ENCODE results near the gene RCHY1. TPM values are rescaled to one million over a fixed set of nuclear protein-coding genes. Genes with fewer than 3 reads are reported as not detected.
A peak's percentile ranks its signal among the peaks of the same experiment; 100 is the strongest.

The RCHY1 gene
- total and polyA plus RNA-seq, 10 donors = 9.4 to 51.2 (median 39.7) TPM

DNA sequence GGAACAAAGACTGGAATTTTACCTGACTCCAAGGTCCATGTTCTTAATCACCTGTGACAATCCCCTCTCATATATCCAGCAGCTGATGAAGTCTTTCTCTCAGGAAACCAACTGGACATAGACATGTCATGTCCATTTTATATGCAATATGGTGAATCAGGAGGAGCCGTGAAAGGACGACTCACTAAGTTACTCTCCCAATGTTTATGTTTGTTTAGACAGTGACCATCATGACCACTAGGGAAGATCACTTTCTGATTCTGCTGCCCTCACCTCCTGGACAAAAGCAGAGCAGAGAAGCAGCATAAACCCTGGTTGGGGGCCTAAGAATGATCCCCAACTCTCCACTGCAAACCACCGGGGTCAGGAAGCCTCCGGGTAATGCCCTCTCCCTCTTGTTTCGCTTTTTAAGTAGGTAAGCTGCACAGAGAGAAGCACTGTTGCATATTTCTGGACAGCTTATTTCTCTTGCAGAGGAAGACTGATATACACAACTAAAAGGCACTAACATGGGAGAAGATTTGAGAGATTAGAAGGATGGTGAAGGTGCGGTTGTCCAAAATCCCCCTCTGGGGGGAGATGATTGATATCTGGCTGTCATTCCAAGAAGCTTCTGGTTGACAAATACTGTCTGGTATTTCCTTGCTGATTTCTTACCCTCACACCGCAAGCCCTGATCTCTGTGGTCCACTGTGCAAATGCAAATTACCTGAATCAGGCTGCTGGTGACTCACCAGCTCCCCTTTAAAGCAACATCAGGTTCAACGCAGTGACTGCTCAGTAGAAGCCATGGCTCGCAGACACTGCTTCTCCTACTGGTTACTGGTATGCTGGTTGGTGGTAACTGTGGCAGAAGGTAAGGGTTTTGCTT is 41.3 kb upstream of the RCHY1 start, which contains the start of gene ODAPH:
Gene ODAPH (plus strand): TSS at position 773 of the 871 bp plus-strand sequence. CDS start 17 bp downstream, at position 790.
- TF ChIP-seq POLR2A (IDR thresholded peaks at IDR 0.05) (no peak), POLR2AphosphoS5 (IDR thresholded peaks at IDR 0.05) (no peak)
- intact Hi-C loops (cut with DNase I; ENCODE audit: low total_unique reads) = no loop called here
- 56 to 81% (median 70%) methylated on average over 9 of the region's 9 CpGs for WGBS, 5 donors

DNA sequence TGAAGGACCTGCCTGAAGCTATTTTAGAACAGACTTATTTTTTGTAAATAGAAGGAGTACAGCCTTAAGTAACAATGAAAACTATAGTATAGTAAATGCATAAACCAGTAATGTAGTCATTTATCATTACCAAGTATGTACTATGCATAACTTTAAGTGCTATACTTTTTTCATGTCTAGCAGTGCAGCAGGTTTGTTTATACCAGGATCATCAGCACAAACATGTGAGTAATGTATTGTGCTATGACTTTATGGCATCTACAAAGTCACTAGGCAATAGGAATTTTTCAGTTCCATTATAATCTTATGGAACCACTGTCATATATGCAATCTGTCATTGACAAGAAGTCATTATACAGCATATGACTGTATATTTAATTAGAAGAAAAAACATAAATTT is 38.2 kb upstream of the RCHY1 start:
- no peaks in the 10 kb centered on the region for H3K4me1 ChIP-seq
- H3K9me3 ChIP-seq = no peaks in the 10 kb centered on the region
- intact Hi-C loops (cut with DNase I; ENCODE audit: low total_unique reads) = no loop called here
- DNase-seq = no peak
- H3K27me3 ChIP-seq (replicated peaks in 1 of 7) = no peaks in the 10 kb centered on the region
- no peaks in the 10 kb centered on the region for H3K36me3 ChIP-seq
- H3K27ac ChIP-seq = no peak overlapping the region
- H3K4me3 ChIP-seq = no peak overlapping the region
- TF ChIP-seq POLR2AphosphoS5 (IDR thresholded peaks at IDR 0.05) (no peak), POLR2A (IDR thresholded peaks at IDR 0.05) (no peak)
- TF ChIP-seq, protein P1, sequence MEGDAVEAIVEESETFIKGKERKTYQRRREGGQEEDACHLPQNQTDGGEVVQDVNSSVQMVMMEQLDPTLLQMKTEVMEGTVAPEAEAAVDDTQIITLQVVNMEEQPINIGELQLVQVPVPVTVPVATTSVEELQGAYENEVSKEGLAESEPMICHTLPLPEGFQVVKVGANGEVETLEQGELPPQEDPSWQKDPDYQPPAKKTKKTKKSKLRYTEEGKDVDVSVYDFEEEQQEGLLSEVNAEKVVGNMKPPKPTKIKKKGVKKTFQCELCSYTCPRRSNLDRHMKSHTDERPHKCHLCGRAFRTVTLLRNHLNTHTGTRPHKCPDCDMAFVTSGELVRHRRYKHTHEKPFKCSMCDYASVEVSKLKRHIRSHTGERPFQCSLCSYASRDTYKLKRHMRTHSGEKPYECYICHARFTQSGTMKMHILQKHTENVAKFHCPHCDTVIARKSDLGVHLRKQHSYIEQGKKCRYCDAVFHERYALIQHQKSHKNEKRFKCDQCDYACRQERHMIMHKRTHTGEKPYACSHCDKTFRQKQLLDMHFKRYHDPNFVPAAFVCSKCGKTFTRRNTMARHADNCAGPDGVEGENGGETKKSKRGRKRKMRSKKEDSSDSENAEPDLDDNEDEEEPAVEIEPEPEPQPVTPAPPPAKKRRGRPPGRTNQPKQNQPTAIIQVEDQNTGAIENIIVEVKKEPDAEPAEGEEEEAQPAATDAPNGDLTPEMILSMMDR (IDR thresholded peaks at IDR 0.05 in 8 of 11, conservative IDR thresholded peaks at IDR 0.05 in 3 of 11) = no peak

More for the DNA sequence above, 41.3 kb upstream of the RCHY1 start, which contains the start of gene ODAPH:
- H3K4me3 ChIP-seq = peak within 1 kb of the TSS in 1 of 8 donors; percentile 1
- no peaks in the 10 kb centered on the region for H3K36me3 ChIP-seq
- no peak within 1 kb of the TSS for H3K27ac ChIP-seq
- no peak for DNase-seq
- no peaks in the 10 kb centered on the region for H3K9me3 ChIP-seq
- no peaks in the 10 kb centered on the region for H3K4me1 ChIP-seq
- no peaks in the 10 kb centered on the region for H3K27me3 ChIP-seq (replicated peaks in 1 of 7)

DNA sequence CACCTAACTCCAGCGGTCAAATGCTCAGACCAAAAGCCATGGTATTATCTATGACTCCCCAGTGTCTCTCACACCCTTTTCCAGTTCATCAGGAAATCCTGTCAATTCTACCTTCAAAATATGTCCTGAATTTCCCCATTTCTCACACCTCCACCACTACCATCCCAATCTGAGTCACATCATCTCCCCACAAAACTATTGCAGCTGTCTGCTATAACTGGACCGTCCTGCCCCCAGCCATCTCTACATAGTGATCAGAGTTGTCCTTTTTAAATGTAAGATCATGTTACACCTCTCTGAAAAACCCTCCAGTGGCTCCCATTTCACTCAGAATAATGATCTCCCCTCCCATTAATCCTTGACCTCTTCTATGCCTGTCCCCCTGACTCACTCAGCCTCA is 34.8 kb upstream of the RCHY1 start:
- DNase-seq = no peak
- no peak for TF ChIP-seq POLR2AphosphoS5 (IDR thresholded peaks at IDR 0.05)
- TF ChIP-seq, protein P1 (IDR thresholded peaks at IDR 0.05 in 8 of 11, conservative IDR thresholded peaks at IDR 0.05 in 3 of 11) = no peak
- no peak for TF ChIP-seq POLR2A (IDR thresholded peaks at IDR 0.05)
- WGBS, 5 donors = 73 to 92% (median 91%) methylated on average over 2 of the region's 2 CpGs
- no peaks in the 10 kb centered on the region for H3K9me3 ChIP-seq
- H3K4me3 ChIP-seq = no peak overlapping the region
- no peak overlapping the region for H3K27ac ChIP-seq
- peaks cover 0 to 21% (median 5%) of the 10 kb centered on the region in 6 donors for H3K36me3 ChIP-seq
- no peaks in the 10 kb centered on the region for H3K27me3 ChIP-seq (replicated peaks in 1 of 7)
- intact Hi-C loops (cut with DNase I; ENCODE audit: low total_unique reads) = no loop called here
- H3K4me1 ChIP-seq = no peaks in the 10 kb centered on the region

DNA sequence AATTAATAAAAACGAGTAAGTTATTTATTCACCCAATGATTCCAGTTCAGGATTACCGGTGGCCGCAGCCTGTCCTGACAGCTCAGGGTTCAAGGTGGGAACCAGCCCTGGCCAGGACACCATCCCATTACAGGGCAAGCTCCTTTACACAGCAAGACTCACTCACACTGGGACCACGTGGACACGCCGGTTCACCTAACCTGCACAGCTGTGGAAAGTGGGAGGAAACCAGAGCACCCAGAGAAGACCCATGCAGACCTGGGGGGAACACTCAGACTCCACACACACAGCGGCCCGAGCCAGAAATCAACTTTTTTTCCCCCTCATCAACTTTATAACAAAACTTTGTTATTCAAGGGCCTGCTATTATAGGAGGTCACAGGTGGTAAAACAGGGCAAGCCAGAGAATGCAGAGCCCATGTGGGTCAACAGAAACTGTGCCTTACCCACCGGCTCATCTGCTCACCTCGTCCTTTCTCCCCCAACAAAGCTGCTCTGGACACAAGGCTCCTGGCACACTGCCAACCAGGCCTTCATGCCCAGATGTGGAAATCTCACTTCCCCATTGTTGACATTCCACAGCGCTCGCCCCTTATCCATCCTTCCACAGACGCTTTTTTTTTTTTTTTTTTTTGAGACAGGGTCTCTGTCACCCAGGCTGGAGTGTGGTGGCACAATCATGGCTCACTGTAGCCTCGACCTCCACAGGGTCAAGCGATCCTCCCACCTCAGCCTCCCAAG is 33.6 kb upstream of the RCHY1 start:
- no peak overlapping the region for H3K27ac ChIP-seq
- DNase-seq = no peak
- H3K36me3 ChIP-seq = peaks cover 0 to 30% (median 5%) of the 10 kb centered on the region in 6 donors
- intact Hi-C loops (cut with DNase I; ENCODE audit: low total_unique reads) = no loop called here
- WGBS, 5 donors = 75 to 86% (median 80%) methylated on average over 15 of the region's 15 CpGs
- H3K9me3 ChIP-seq = no peaks in the 10 kb centered on the region
- no peak overlapping the region for H3K4me3 ChIP-seq
- no peaks in the 10 kb centered on the region for H3K4me1 ChIP-seq
- no peaks in the 10 kb centered on the region for H3K27me3 ChIP-seq (replicated peaks in 1 of 7)
- no peak for TF ChIP-seq POLR2A (IDR thresholded peaks at IDR 0.05)
- TF ChIP-seq POLR2AphosphoS5 (IDR thresholded peaks at IDR 0.05) = peak in 2 of 3 donors; percentile 12 to 28

DNA sequence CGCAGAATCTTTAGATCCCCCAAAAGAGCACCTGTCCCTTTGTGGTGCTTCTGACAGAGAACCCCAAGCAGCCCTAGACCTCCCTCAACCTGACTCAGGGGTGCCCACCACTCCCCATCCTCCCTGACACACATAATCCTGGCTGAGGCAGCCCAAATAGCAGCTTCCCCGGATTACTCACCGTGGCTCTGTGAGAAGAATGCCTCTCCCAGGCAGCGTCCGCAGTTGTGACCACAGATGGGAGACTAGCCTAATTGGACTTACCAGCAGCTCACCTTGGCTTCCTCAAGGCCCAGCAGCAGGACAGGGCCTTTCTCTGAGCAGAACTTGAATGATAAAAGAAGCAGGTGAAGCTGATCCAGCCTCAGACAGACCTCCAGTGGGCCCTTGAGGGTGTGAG is 31.3 kb upstream of the RCHY1 start:
- Histone ChIP-seq H3K4me3 (no peak overlapping the region), H3K36me3 (peaks cover 0 to 44% (median 5%) of the 10 kb centered on the region in 6 donors), H3K27ac (no peak overlapping the region), H3K27me3 (replicated peaks in 1 of 7) (no peaks in the 10 kb centered on the region), H3K4me1 (no peaks in the 10 kb centered on the region), H3K9me3 (no peaks in the 10 kb centered on the region)
- intact Hi-C loops (cut with DNase I; ENCODE audit: low total_unique reads) = no loop called here
- no peak for DNase-seq
- TF ChIP-seq POLR2AphosphoS5 (IDR thresholded peaks at IDR 0.05) (no peak), POLR2A (IDR thresholded peaks at IDR 0.05) (no peak)
- TF ChIP-seq, protein P1 (IDR thresholded peaks at IDR 0.05 in 8 of 11, conservative IDR thresholded peaks at IDR 0.05 in 3 of 11) = no peak
- WGBS, 5 donors = 93 to 99% (median 96%) methylated on average over 4 to 5 of the region's 5 CpGs
